Thyroid gland (tissue), 4 donors: ENCODE results near the gene LSM8.

Experiments used
- POLR2A ChIP-seq, 2 donors: fragments of 450-650 bp; IDR thresholded peaks; one replicate each; pipeline ENCODE4 v1.6.1; 2017; ENCODE audit warnings: antibody characterized with exemption in 2 of 2, mild to moderate bottlenecking in 2 of 2, moderate library complexity in 1 of 2
- TF ChIP-seq, protein P1 (sequence below), 6 experiments: fragments of 200-600 bp in 3 of 6; fragments of 450-650 bp in 3 of 6; sonication (generic) in 3 of 6; IDR thresholded peaks; one replicate each; pipeline ENCODE4 v1.5.1; 2016 to 2019; ENCODE audit warnings: antibody characterized with exemption in 6 of 6, mild to moderate bottlenecking in 2 of 6, inconsistent platforms in 1 of 6, moderate library complexity in 1 of 6

DNA sequence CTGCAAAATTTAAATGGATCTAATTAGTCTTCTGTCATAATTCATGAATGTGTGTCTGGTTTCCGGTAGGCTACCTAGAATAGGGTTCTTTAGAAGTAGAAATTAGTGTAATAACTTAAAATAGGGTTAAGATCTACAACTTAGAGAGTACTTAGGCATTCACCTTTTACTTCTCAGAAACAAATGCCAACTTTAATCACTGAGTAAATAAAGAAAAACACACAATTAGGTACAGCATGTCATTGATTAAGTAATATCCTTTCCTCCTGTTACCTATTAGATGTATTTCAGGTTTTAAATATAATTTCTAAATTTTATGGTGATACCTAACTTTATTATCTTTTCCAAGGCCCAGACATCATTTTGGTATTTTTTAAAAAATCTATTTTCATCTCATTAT lies 49.8 kb downstream of the LSM8 start:
- TF ChIP-seq, protein P1, sequence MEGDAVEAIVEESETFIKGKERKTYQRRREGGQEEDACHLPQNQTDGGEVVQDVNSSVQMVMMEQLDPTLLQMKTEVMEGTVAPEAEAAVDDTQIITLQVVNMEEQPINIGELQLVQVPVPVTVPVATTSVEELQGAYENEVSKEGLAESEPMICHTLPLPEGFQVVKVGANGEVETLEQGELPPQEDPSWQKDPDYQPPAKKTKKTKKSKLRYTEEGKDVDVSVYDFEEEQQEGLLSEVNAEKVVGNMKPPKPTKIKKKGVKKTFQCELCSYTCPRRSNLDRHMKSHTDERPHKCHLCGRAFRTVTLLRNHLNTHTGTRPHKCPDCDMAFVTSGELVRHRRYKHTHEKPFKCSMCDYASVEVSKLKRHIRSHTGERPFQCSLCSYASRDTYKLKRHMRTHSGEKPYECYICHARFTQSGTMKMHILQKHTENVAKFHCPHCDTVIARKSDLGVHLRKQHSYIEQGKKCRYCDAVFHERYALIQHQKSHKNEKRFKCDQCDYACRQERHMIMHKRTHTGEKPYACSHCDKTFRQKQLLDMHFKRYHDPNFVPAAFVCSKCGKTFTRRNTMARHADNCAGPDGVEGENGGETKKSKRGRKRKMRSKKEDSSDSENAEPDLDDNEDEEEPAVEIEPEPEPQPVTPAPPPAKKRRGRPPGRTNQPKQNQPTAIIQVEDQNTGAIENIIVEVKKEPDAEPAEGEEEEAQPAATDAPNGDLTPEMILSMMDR (IDR thresholded peaks at IDR 0.05), result no peak
- no peak for TF ChIP-seq POLR2A (IDR thresholded peaks at IDR 0.05)
